ENCODE results near the gene ZNF547.
A peak's percentile ranks its signal among the peaks of the same experiment; 100 is the strongest.
"Not testable (repeated sequence)": the region's sequence is repeated elsewhere in the genome, so short reads cannot be mapped to it uniquely, and the experiment has no call there.

ZNF547 gene

GRCh38 chr19:57362997-57363687 is at the start of gene ZNF547, which contains the start of gene TRAPPC2B:
Gene ZNF547, plus strand, starts transcription at chr19:57363551. Its CDS starts 5,005 bp downstream, at chr19:57368556.
Gene TRAPPC2B, plus strand, starts transcription at chr19:57363551. Its CDS starts 1,283 bp downstream, at chr19:57364834.
- peak; percentile 98 for DNase-seq

GRCh38 chr19:57314146-57314545 is 49.2 kb upstream of the ZNF547 start:
- no peak for DNase-seq

GRCh38 chr19:57317503-57317902 is 45.8 kb upstream of the ZNF547 start:
- no peak for DNase-seq

GRCh38 chr19:57319869-57320179 is 43.5 kb upstream of the ZNF547 start:
- no peak for DNase-seq

- DNase-seq, result peak; percentile 94
Measured at GRCh38 chr19:57320180-57321084, 42.9 kb upstream of the ZNF547 start, which contains the start of gene ZNF543. Gene ZNF543, plus strand, starts transcription at chr19:57320472. Its CDS starts 382 bp downstream, at chr19:57320854.

GRCh38 chr19:57321116-57321515 is 42.2 kb upstream of the ZNF547 start:
- no peak for DNase-seq

- no peak for DNase-seq
Measured at GRCh38 chr19:57321751-57322150, 41.6 kb upstream of the ZNF547 start.

GRCh38 chr19:57324992-57325391 is 38.4 kb upstream of the ZNF547 start:
- DNase-seq, result no peak

- no peak for DNase-seq
Measured at GRCh38 chr19:57327993-57328392, 35.4 kb upstream of the ZNF547 start.

GRCh38 chr19:57334191-57334590 is 29.2 kb upstream of the ZNF547 start:
- no peak for DNase-seq

- DNase-seq, result no peak
Measured at GRCh38 chr19:57338877-57339276, 24.5 kb upstream of the ZNF547 start.

- DNase-seq, result no peak
Measured at GRCh38 chr19:57342582-57342981, 20.8 kb upstream of the ZNF547 start.

- no peak for DNase-seq
Measured at GRCh38 chr19:57348136-57348535, 15.2 kb upstream of the ZNF547 start.

- DNase-seq, result peak; percentile 97
Measured at GRCh38 chr19:57350877-57351805, 12.2 kb upstream of the ZNF547 start, which contains the start of gene ZNF304. Gene ZNF304, plus strand, starts transcription at chr19:57351271. Its CDS starts 394 bp downstream, at chr19:57351665.

- DNase-seq, result no peak
Measured at GRCh38 chr19:57351867-57352266, 11.5 kb upstream of the ZNF547 start.

GRCh38 chr19:57355916-57356315 is 7.4 kb upstream of the ZNF547 start:
- DNase-seq, result no peak

GRCh38 chr19:57357406-57357805 is 5.9 kb upstream of the ZNF547 start:
- no peak for DNase-seq

GRCh38 chr19:57359300-57359699 is 4.1 kb upstream of the ZNF547 start:
- no peak for DNase-seq

GRCh38 chr19:57362419-57362818 is 932 bp upstream of the ZNF547 start:
- DNase-seq, result no peak

- DNase-seq, result no peak
Measured at GRCh38 chr19:57363688-57364181, 384 bp downstream of the ZNF547 start.

GRCh38 chr19:57366776-57367175 is 3.4 kb downstream of the ZNF547 start:
- no peak for DNase-seq

GRCh38 chr19:57374179-57374578 is 10.8 kb downstream of the ZNF547 start:
- DNase-seq, result no peak

- not testable (repeated sequence) for DNase-seq
Measured at GRCh38 chr19:57374647-57375046, 11.3 kb downstream of the ZNF547 start.

Measured in KG1 (cell line).